Large intestine (tissue), 3 donors: ENCODE measurements around the gene DOCK6. TPM values are rescaled to one million over a fixed set of nuclear protein-coding genes. Genes with fewer than 3 reads are reported as not detected.

Experiments used
- DNase-seq, 2 donors: peaks; one replicate each; pipeline versions ENCODE4 v3.0.0 to v3.0.0-alpha.2; 2013
- H3K27ac ChIP-seq: one replicate; pipeline ENCODE4 v1.5.1; 2013; ENCODE audit warnings: low read length
- H3K27me3 ChIP-seq: 2 replicates; pipeline ENCODE4 v1.6.1; 2013; ENCODE audit warnings: low read length; ENCODE audit not compliant: control insufficient read depth, insufficient read depth
- H3K36me3 ChIP-seq: 2 replicates; pipeline ENCODE4 v1.6.1; 2013; ENCODE audit warnings: low read length; ENCODE audit not compliant: control insufficient read depth, insufficient read depth
- H3K4me1 ChIP-seq: one replicate; pipeline ENCODE4 v1.6.1; 2013; ENCODE audit warnings: low read length; ENCODE audit not compliant: control insufficient read depth, insufficient read depth
- H3K4me3 ChIP-seq: one replicate; pipeline ENCODE4 v1.5.1; 2013; ENCODE audit warnings: low read length
- H3K9me3 ChIP-seq: one replicate; pipeline ENCODE4 v1.6.1; 2013; ENCODE audit warnings: mild to moderate bottlenecking, low read depth, low read length, moderate library complexity; ENCODE audit not compliant: control insufficient read depth
- WGBS: methylation state at CpG from one replicate; pipeline ENCODE4 v1.1.5; 2013; ENCODE audit warnings: low lambda C conversion rate; ENCODE audit not compliant: insufficient coverage; 5-methylcytosine and 5-hydroxymethylcytosine counted together
- polyA plus RNA-seq: library from polyadenylated mRNA; unstranded; fragments of 120-200 nt; gene quantifications from one replicate; pipeline ENCODE4 v1.2.1, GENCODE V29; 2013

DOCK6 gene
- polyA plus RNA-seq, 1 donor: 48.3 TPM

DNA sequence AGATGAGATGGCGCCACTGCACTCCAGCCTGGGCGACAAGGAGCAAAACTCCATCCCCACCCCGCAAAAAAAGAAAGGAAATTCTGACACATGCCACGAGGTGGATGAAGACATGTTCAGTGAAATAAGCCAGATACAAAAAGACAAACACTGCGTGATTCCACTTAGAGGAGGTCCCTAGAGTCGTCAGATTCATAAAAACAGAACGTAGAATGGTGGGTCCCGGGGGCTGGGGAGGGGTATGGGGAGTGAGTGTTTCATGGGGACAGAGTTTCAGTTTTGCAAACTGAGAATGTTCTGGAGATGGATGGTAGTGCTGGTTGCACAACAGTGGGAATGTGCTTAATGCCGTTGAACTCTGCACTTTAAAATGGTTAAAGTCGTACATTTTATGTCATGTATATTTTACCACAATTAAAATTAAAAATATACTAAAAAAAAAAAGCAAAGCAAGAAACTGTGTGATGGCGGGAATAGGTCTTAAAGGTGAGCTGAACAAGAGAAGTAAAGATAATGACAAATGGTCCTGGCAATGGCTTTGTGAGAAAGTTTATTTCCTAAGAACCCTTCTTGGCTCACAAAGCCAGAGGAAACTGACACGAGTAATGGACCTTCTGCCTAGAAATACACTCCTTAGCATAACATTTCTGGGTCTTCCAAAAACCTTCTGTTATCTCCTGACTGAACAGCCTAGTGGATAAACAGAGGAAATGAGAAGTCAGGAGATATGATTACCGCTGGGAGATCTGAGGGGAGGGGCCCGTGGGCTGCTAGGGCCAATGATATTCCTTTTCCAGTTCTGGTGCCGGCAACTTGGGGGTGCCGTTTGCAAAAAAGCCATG is 102.5 kb downstream of the DOCK6 start:
- Histone ChIP-seq H3K4me1 (peaks cover 5% of the 10 kb centered on the region), H3K4me3 (no peak overlapping the region), H3K36me3 (no peaks in the 10 kb centered on the region), H3K27me3 (no peaks in the 10 kb centered on the region), H3K9me3 (no peaks in the 10 kb centered on the region), H3K27ac (peak overlapping the region; percentile 21)
- 40% methylated on average over 2 of the region's 16 CpGs for WGBS
- peak in 1 of 2 donors; percentile 50 for DNase-seq

- H3K9me3 ChIP-seq: no peaks in the 10 kb centered on the region
- peaks cover 5% of the 10 kb centered on the region for H3K4me1 ChIP-seq
- peak; percentile 98 for DNase-seq
- no peaks in the 10 kb centered on the region for H3K36me3 ChIP-seq
- peak within 1 kb of the TSS; percentile 40 for H3K27ac ChIP-seq
- H3K4me3 ChIP-seq: peak within 1 kb of the TSS; percentile 69
- no peaks in the 10 kb centered on the region for H3K27me3 ChIP-seq
- whole genome bisulfite sequencing: 0% methylated on average over 1 of the region's 50 CpGs
Measured at GRCh38 chr19:11155373-11156120, 106.8 kb downstream of the DOCK6 start, which contains the start of gene SPC24. SPC24 (minus strand) TSS chr19:11155782; CDS start chr19:11155776, 6 bp downstream.

GRCh38 chr19:11154683-11155047 is 107.7 kb downstream of the DOCK6 start:
- Histone ChIP-seq H3K36me3 (no peaks in the 10 kb centered on the region), H3K27ac (no peak overlapping the region), H3K9me3 (no peaks in the 10 kb centered on the region), H3K27me3 (no peaks in the 10 kb centered on the region), H3K4me1 (peaks cover 2% of the 10 kb centered on the region), H3K4me3 (no peak overlapping the region)
- no peak for DNase-seq
- WGBS: no CpG with 5 or more reads among the region's 6 CpGs

DNA sequence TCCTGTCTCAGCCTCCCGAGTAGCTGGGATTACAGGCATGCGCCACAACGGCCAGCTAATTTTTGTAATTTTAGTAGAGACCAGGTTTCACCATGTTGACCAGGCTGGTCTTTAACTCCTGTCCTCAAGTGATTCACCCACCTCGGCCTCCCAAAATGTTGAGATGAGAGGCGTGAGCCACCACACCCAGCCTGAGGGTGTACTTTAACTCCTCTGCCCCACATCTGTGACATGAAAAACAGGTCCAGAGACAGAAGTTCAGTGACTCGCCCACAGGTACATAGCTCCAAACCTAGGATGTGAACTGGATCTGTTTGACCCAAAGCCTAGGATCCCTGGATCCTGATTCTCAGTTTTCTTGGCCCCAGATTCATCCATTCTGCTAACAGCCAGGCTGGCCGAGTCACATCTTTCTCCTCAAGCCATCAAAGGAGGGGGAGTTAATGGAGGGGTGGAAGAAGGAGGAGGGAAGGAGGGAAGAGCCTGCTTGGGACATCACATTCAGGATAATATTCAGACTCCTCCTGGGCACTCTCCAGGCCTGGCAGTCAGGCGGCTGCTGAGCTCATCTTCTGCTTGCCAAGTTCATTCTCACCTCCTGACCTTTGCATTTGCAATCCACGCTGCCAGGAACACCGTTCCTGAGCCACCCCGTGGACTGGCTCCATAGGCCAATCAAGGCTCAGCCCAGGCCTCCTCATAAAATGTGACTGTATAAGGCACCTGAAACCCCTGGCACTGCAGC is 109.8 kb downstream of the DOCK6 start:
- no CpG with 5 or more reads among the region's 11 CpGs for WGBS
- DNase-seq: no peak
- Histone ChIP-seq H3K4me3 (no peak overlapping the region), H3K4me1 (no peaks in the 10 kb centered on the region), H3K27ac (peak overlapping the region; percentile 17), H3K27me3 (no peaks in the 10 kb centered on the region), H3K9me3 (no peaks in the 10 kb centered on the region), H3K36me3 (no peaks in the 10 kb centered on the region)

- no peak overlapping the region for H3K4me3 ChIP-seq
- DNase-seq: no peak
- 83% methylated on average over 1 of the region's 7 CpGs for WGBS
- H3K4me1 ChIP-seq: no peaks in the 10 kb centered on the region
- H3K27me3 ChIP-seq: no peaks in the 10 kb centered on the region
- no peak overlapping the region for H3K27ac ChIP-seq
- H3K9me3 ChIP-seq: no peaks in the 10 kb centered on the region
- no peaks in the 10 kb centered on the region for H3K36me3 ChIP-seq
Measured at GRCh38 chr19:11151181-11151580, 111.1 kb downstream of the DOCK6 start.

Other genes with a start within 250 kb of the DOCK6 start
- 35.8 TPM for gene LDLR, start 173.1 kb downstream of the DOCK6 start, polyA plus RNA-seq
- 7.2 TPM for gene SPC24, start 106.7 kb downstream of the DOCK6 start, polyA plus RNA-seq
- gene KANK2, start 65.0 kb downstream of the DOCK6 start, polyA plus RNA-seq: 75.5 TPM
- gene ANGPTL8, start 22.9 kb downstream of the DOCK6 start, polyA plus RNA-seq: 0.55 TPM
- gene TSPAN16, start 33.6 kb upstream of the DOCK6 start, polyA plus RNA-seq: not detected
- 82.9 TPM for gene RAB3D, start 77.1 kb upstream of the DOCK6 start, polyA plus RNA-seq
- gene TMEM205, start 83.7 kb upstream of the DOCK6 start, polyA plus RNA-seq: 111 TPM
- 48.0 TPM for gene CCDC159, start 84.0 kb upstream of the DOCK6 start, polyA plus RNA-seq
- gene PLPPR2, start 92.9 kb upstream of the DOCK6 start, polyA plus RNA-seq: 17.8 TPM
- gene SWSAP1, start 112.1 kb upstream of the DOCK6 start, polyA plus RNA-seq: 2.8 TPM
- gene EPOR, start 121.8 kb upstream of the DOCK6 start, polyA plus RNA-seq: 12.0 TPM
- 5.3 TPM for gene RGL3, start 156.8 kb upstream of the DOCK6 start, polyA plus RNA-seq
- gene ODAD3, start 172.6 kb upstream of the DOCK6 start, polyA plus RNA-seq: 0.79 TPM
- 380 TPM for gene PRKCSH, start 173.1 kb upstream of the DOCK6 start, polyA plus RNA-seq
- 4.2 TPM for gene ELAVL3, start 218.5 kb upstream of the DOCK6 start, polyA plus RNA-seq
- 8.7 TPM for gene ZNF653, start 243.3 kb upstream of the DOCK6 start, polyA plus RNA-seq